Smooth muscle cell of the brain vasculature (primary cell): Measurements from ENCODE around the gene PSPN.
A peak's percentile ranks its signal among the peaks of the same experiment; 100 is the strongest.
"Not testable (repeated sequence)": the region's sequence is repeated elsewhere in the genome, so short reads cannot be mapped to it uniquely, and the experiment has no call there.

ENCODE experiments used
- DNase-seq: peaks from one replicate; pipeline ENCODE4 v3.0.0-alpha.2; 2012; ENCODE audit warnings: low read depth, low spot score

The PSPN gene

GRCh38 chr19:6402837-6403608 lies 27.3 kb upstream of the PSPN start:
- no peak for DNase-seq

DNA sequence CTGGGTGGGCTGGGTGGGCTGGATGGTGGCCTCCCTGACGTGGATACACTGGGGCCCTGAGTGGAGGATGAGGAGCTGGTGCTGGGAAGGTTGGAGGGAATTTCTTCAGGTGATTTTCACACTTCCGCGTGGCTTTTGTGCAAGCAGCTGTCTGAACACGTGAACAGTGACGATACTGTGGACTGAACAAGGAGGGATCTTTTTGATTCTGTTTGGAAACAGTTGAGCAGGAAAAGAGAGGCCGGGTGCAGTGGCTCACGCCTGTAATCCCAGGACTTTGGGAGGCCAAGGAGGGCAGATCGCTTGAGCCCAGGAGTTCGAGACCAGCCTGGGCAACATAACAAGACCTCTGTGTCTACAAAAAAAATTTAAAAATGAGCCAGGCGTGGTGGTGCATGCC lies 26.3 kb upstream of the PSPN start:
- DNase-seq: no peak

DNA sequence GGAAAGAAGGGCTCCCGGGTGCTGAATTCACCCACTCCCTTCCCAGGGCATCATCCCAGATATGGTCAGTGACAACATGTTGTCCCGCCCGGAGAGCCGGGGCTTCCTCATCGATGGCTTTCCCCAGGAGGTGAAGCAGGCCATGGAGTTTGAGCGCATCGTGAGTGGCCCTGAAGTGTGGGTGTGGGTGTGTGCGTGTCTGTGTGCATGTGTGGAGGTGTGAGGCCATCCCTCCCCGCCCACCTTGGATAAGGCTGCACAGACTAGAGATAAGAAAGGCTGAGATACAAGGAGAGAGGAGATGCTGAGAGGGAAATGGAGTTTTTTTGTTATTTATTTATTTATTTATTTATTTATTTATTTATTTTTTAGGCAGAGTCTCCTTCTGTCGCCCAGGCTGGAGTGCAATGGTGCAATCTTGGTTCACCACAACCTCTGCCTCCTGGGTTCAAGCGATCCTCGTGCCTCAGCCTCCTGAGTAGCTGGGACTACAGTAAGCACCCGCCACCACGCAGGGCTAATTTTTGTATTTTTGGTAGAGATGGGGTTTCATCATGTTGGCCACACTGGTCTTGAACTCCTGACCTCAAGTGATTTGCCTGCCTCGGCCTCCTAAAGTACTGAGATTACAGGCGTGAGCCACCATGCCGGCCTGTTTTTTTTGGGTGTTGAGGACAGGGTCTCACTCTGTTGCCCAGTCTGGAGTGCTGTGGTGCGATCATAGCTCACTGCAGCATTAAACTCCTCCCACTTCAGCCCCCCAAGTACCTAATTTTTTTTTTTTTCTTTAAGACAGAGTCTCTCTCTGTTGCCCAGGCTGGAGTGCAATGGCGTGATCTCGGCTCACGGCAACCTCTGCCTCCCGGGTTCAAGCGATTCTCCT lies 24.6 kb upstream of the PSPN start:
- DNase-seq: not testable (repeated sequence)

- no peak for DNase-seq
These were observed 20.6 kb upstream of the PSPN start for GRCh38 chr19:6396305-6396704.

- DNase-seq: no peak
These were observed 19.1 kb upstream of the PSPN start for GRCh38 chr19:6394831-6395230.

GRCh38 chr19:6393983-6394412 lies 18.3 kb upstream of the PSPN start:
- no peak for DNase-seq

GRCh38 chr19:6393074-6393982 lies 17.6 kb upstream of the PSPN start, which contains the start of gene GTF2F1:
TSS of gene GTF2F1 (minus strand) at chr19:6393164. CDS start at chr19:6392995, 169 bp downstream.
- peak; percentile 94 for DNase-seq

GRCh38 chr19:6392221-6393073 lies 16.7 kb upstream of the PSPN start:
- DNase-seq: no peak

GRCh38 chr19:6387372-6387771 lies 11.6 kb upstream of the PSPN start:
- DNase-seq: no peak

GRCh38 chr19:6384381-6384780 lies 8.6 kb upstream of the PSPN start:
- no peak for DNase-seq

GRCh38 chr19:6383188-6383587 lies 7.5 kb upstream of the PSPN start:
- DNase-seq: no peak

DNA sequence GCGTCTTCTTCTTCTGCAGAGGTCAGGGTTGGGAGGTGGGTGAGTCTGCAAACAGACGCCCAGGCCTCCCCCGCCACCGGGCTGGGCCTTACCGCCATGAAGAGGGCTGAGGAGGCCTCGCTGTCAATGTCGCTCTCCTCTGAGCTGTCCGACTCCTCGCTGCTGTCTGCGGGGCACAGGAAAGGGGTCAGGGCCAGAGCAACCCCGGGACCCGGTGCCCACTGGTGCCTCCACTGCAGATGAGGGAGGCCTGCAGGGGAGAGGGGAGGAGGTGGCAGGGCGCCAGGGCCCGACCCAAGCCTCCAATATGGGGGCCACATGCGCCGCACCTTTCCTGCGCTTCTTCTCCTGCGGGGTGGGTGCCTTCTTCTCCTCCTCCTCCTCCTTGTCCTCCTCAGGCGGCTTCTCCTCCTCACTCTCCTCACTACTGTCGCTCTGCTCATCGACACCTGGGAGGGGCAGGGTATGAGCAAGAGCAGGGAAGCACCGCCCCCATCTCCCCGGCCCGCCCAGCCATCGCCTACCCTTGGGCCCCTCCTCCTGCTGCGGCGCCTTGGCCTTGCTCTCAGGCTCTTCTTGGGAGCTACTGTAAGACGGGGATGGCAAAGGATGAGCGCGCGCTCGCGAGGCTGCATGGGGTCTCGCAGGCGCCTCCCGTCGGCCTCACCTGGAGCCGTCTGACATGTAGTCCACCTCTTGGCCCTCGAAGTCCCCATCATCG lies 5.5 kb upstream of the PSPN start:
- DNase-seq: no peak

- no peak for DNase-seq
These were observed 4.0 kb upstream of the PSPN start for GRCh38 chr19:6379744-6380143.

DNA sequence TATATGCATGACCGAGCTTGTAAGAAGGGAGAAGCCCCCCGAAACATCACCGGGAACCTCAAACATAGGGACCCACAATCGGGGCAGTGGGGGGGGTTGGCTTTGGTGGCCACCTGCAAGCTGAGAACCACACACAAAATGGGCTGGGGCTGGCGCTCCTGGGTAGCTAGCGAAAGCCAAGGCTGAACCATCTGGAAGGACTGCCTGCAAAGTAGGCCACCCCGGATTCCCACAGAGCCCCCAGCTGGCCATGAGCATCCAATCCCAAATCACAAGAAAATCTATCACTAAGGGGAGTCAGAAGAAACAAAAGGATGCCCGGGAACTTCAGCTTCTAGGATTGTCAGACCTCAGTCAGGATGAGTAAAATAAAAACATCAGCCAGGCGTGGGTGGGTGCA lies 2.8 kb upstream of the PSPN start:
- DNase-seq: no peak

GRCh38 chr19:6378041-6378440 lies 2.3 kb upstream of the PSPN start:
- no peak for DNase-seq

DNA sequence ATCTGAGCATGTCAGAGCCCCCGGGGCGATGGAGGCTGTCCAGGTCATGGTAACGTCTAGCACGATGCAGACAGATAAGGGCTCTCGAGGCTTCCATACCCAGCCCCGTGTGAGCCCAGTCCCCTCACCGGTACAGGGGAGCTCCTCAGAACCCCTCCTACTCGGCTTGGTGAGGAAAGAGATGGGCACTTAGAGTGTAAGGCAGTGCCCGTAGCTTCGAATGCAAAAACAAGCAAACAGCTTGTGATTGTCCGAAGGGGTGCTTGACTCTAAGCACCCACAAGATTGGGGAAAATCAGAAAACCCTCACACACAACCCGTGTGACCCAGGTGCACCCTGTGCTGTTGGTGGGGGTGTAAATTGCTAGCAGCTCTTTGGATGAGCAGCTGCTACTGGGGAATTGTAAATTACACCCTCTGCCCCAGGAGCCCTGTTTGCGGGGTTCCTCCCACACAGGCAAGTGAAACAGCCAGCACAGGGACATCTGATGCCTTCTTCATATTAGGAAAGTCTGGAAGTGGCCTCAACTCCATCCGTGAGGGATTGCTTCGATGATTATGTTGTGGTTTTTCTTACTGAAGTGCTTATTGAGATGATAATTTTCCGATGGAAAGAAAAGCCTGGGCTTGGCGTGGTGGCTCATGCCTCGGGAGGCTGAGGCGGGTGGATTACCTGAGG lies 918 bp upstream of the PSPN start:
- no peak for DNase-seq

GRCh38 chr19:6374711-6375410 lies 872 bp downstream of the PSPN start:
- no peak for DNase-seq

DNA sequence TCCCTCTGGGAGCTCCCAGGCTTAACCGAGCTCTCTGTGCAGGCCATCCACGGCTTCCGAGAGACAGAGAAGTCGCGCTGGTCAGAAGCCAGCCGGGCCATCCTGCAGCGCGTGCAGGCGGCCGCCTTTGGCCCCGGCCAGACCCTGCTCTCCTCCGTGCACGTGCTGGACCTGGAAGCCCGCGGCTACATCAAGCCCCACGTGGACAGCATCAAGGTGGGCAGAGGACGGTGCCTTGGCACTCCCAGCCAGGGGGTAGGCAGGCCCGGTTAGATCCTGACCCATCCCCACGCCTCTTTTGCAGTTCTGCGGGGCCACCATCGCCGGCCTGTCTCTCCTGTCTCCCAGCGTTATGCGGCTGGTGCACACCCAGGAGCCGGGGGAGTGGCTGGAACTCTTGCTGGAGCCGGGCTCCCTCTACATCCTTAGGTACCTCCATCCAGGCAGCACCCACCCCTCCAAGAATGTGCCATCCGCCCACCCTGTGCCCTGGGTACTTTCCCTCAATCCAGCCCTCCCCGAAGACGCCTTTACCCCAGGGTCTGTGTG lies 1.5 kb downstream of the PSPN start:
- no peak for DNase-seq

GRCh38 chr19:6373813-6374108 lies 2.0 kb downstream of the PSPN start:
- DNase-seq: no peak
